SK-N-SH treated with all-trans-retinoic acid at 6 μM for 48 hours (cell line): ENCODE results near the gene LLGL2.
A peak's percentile ranks its signal among the peaks of the same experiment; 100 is the strongest.

ENCODE experiments used
- ATAC-seq: fragments of 200-7000 bp; cut with Tn5 transposase; 3 replicates; pipeline ENCODE4 v1.9.1; 2020; ENCODE audit warnings: mild to moderate bottlenecking, moderate library complexity
- BACH2 ChIP-seq: fragments of 250-450 bp; sonication (Bioruptor Pico); IDR thresholded peaks from 2 replicates; pipeline ENCODE4 v1.9.0; 2021; ENCODE audit warnings: mild to moderate bottlenecking, borderline replicate concordance
- ESRRG ChIP-seq: fragments of 250-450 bp; sonication (Bioruptor Pico); IDR thresholded peaks from 2 replicates; pipeline ENCODE4 v1.6.1; 2021; ENCODE audit warnings: mild to moderate bottlenecking
- GLIS3 ChIP-seq: fragments of 250-450 bp; sonication (Bioruptor Pico); IDR thresholded peaks from 2 replicates; pipeline ENCODE4 v1.5.0; 2020; ENCODE audit warnings: mild to moderate bottlenecking, moderate library complexity
- ISL1 ChIP-seq: fragments of 250-450 bp; sonication (Bioruptor Pico); IDR thresholded peaks from 2 replicates; pipeline ENCODE4 v2.1.2; 2022; ENCODE audit warnings: mild to moderate bottlenecking, moderate library complexity
- OSR1 ChIP-seq: fragments of 250-450 bp; sonication (Bioruptor Pico); IDR thresholded peaks from 2 replicates; pipeline ENCODE4 v1.8.0; 2022; ENCODE audit warnings: moderate library complexity, mild to moderate bottlenecking, inconsistent platforms
- PPARA ChIP-seq: fragments of 250-450 bp; sonication (Bioruptor Pico); IDR thresholded peaks from 2 replicates; pipeline ENCODE4 v1.5.0; 2020; ENCODE audit warnings: mild to moderate bottlenecking, borderline replicate concordance
- RARB ChIP-seq: fragments of 250-450 bp; sonication (Bioruptor Pico); IDR thresholded peaks from 2 replicates; pipeline ENCODE4 v1.8.0; 2021; ENCODE audit warnings: mild to moderate bottlenecking, moderate library complexity
- SNAI2 ChIP-seq: fragments of 250-450 bp; sonication (Bioruptor Pico); IDR thresholded peaks from 2 replicates; pipeline ENCODE4 v1.5.0; 2020; ENCODE audit warnings: mild to moderate bottlenecking, moderate library complexity
- TCF4 ChIP-seq: fragments of 250-450 bp; sonication (Bioruptor Pico); IDR thresholded peaks from 2 replicates; pipeline ENCODE4 v1.8.0; 2021; ENCODE audit warnings: mild to moderate bottlenecking, moderate library complexity, borderline replicate concordance
- TOX ChIP-seq: fragments of 250-450 bp; sonication (Bioruptor Pico); IDR thresholded peaks from 2 replicates; pipeline ENCODE4 v1.8.0; 2021; ENCODE audit warnings: mild to moderate bottlenecking, moderate library complexity, borderline replicate concordance
- ZC3H10 ChIP-seq: fragments of 250-450 bp; sonication (Bioruptor Pico); IDR thresholded peaks from 2 replicates; pipeline ENCODE4 v1.5.1; 2021; ENCODE audit warnings: mild to moderate bottlenecking, moderate library complexity
- ZFP3 ChIP-seq: fragments of 250-450 bp; sonication (Bioruptor Pico); IDR thresholded peaks from 2 replicates; pipeline ENCODE4 v1.5.0; 2020; ENCODE audit warnings: mild to moderate bottlenecking, moderate library complexity
- ZFP30 ChIP-seq: fragments of 450-650 bp; formaldehyde crosslinking; IDR thresholded peaks from 2 replicates; pipeline ENCODE4 v1.5.0; 2022; ENCODE audit warnings: mild to moderate bottlenecking, moderate library complexity
- ZNF565 ChIP-seq: fragments of 450-650 bp; formaldehyde crosslinking; conservative IDR thresholded peaks from 2 replicates; pipeline ENCODE4 v1.5.0; 2020; ENCODE audit warnings: low read depth, mild to moderate bottlenecking, moderate library complexity
- ZNF70 ChIP-seq: fragments of 450-650 bp; formaldehyde crosslinking; IDR thresholded peaks from 2 replicates; pipeline ENCODE4 v1.5.0; 2020; ENCODE audit warnings: mild to moderate bottlenecking, moderate library complexity
- ZNF8 ChIP-seq: fragments of 450-650 bp; formaldehyde crosslinking; IDR thresholded peaks from 2 replicates; pipeline ENCODE4 v1.5.0; 2020; ENCODE audit warnings: mild to moderate bottlenecking, moderate library complexity
- TF ChIP-seq, protein P1 (sequence below): fragments of 250-450 bp; sonication (Bioruptor Pico); IDR thresholded peaks from 2 replicates; pipeline ENCODE4 v1.8.0; 2020; ENCODE audit warnings: mild to moderate bottlenecking, moderate library complexity, borderline replicate concordance
- TF ChIP-seq, protein P2 (sequence below): fragments of 250-450 bp; sonication (Bioruptor Pico); IDR thresholded peaks from 2 replicates; pipeline ENCODE4 v1.8.0; 2021; ENCODE audit warnings: low read depth, mild to moderate bottlenecking, moderate library complexity, borderline replicate concordance
- TF ChIP-seq, protein P3 (sequence below): fragments of 250-450 bp; sonication (Bioruptor Pico); IDR thresholded peaks from 2 replicates; pipeline ENCODE4 v1.5.0; 2020; ENCODE audit warnings: mild to moderate bottlenecking, moderate library complexity

Gene LLGL2

DNA sequence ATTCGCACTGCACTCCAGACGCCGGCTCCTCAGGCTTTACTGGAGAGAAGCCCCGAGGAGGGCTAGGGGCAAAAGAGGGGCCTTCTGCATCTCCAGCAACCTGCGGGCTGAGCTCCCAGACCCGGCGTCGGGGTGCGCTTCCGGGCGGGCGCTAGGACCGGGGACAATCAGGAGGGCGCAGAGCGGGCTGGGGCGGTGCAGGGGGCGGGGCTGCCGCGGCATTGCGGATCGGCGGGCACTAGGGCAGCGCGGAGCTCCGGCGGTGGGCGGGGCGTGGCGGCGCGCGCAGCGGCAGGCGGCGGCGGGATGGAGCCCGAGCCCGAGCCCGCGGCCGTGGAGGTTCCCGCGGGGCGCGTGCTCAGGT is 9.3 kb upstream of the LLGL2 start, which contains the start of gene TSEN54:
TSS of gene TSEN54 (plus strand) at position 274 of the 364 bp plus-strand sequence. CDS start at position 307, 33 bp downstream.
- ATAC-seq = peak; percentile 89
- TF ChIP-seq ESRRG (CRISPR knock-in tag) (no peak), ZFP3 (CRISPR knock-in tag) (no peak; the same call in 1 of the 2 replicates), TCF4 (CRISPR knock-in tag) (no peak), ZNF8 (no peak), ISL1 (CRISPR knock-in tag) (no peak), ZFP30 (CRISPR knock-in tag) (no peak), TOX (CRISPR knock-in tag) (no peak), SNAI2 (CRISPR knock-in tag) (no peak), ZNF565 (CRISPR knock-in tag) (no peak)
- TF ChIP-seq, protein P1, sequence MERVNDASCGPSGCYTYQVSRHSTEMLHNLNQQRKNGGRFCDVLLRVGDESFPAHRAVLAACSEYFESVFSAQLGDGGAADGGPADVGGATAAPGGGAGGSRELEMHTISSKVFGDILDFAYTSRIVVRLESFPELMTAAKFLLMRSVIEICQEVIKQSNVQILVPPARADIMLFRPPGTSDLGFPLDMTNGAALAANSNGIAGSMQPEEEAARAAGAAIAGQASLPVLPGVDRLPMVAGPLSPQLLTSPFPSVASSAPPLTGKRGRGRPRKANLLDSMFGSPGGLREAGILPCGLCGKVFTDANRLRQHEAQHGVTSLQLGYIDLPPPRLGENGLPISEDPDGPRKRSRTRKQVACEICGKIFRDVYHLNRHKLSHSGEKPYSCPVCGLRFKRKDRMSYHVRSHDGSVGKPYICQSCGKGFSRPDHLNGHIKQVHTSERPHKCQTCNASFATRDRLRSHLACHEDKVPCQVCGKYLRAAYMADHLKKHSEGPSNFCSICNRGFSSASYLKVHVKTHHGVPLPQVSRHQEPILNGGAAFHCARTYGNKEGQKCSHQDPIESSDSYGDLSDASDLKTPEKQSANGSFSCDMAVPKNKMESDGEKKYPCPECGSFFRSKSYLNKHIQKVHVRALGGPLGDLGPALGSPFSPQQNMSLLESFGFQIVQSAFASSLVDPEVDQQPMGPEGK (CRISPR knock-in tag) = no peak
- TF ChIP-seq, protein P2, sequence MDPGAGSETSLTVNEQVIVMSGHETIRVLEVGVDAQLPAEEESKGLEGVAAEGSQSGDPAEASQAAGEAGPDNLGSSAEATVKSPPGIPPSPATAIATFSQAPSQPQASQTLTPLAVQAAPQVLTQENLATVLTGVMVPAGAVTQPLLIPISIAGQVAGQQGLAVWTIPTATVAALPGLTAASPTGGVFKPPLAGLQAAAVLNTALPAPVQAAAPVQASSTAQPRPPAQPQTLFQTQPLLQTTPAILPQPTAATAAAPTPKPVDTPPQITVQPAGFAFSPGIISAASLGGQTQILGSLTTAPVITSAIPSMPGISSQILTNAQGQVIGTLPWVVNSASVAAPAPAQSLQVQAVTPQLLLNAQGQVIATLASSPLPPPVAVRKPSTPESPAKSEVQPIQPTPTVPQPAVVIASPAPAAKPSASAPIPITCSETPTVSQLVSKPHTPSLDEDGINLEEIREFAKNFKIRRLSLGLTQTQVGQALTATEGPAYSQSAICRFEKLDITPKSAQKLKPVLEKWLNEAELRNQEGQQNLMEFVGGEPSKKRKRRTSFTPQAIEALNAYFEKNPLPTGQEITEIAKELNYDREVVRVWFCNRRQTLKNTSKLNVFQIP (CRISPR knock-in tag) = no peak

DNA sequence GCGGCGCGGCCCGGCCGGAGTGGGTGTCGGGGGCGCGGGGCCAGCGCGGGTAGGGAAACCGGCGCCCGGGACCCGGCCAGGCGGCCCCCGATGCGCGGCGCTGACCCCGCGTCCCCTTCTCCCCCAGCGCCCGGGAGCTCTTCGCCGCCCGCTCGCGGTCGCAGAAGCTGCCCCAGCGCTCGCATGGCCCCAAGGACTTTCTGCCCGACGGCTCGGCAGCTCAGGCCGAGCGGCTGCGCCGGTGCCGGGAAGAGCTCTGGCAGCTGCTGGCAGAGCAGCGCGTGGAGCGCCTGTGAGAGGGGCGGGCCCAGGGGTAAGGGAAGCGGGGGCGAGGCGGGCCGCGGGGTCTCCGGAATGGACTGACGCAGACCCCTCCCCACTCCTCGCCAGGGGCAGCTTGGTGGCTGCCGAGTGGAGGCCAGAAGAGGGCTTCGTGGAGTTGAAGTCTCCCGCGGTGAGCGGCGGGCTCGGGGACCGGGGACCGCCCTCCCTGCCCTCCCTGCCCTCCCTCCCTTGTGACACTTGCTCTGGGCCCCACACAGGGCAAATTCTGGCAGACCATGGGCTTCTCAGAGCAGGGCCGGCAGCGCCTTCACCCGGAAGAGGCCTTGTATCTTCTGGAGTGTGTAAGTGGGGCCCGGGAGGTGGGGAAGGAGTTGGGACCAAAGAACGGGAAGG is 8.7 kb upstream of the LLGL2 start:
- TF ChIP-seq PPARA (CRISPR knock-in tag) = no peak
- TF ChIP-seq ZNF8 = no peak
- ATAC-seq = no peak

DNA sequence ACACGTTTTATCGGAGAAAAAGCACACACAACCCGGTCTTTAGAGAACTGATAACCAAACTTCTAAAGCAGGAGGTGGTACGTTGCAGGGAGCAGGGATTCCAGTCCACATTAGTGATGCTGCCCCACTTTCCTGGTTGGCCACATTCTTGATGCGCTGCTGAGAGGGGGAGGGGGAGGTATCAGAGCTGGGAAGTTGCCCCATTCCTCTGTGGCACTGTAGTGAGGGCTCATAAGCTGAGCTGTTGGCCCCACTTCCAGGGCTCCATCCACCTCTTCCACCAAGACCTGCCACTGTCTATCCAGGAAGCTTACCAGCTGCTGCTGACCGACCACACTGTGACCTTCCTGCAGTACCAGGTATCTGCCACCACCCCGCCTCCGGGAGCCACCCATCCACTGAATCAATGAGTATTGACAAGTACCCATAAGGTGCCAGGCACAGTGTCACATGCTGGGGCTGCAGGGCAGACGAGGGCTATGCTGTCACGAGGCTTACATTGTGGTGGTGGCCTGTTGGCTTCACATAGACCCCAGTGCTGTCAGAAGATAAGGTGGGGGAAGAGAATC is 8.1 kb upstream of the LLGL2 start:
- ATAC-seq = no peak
- TF ChIP-seq ESRRG (CRISPR knock-in tag) = no peak
- TF ChIP-seq ISL1 (CRISPR knock-in tag) = no peak
- no peak for TF ChIP-seq ZFP3 (CRISPR knock-in tag)
- TF ChIP-seq, protein P3, sequence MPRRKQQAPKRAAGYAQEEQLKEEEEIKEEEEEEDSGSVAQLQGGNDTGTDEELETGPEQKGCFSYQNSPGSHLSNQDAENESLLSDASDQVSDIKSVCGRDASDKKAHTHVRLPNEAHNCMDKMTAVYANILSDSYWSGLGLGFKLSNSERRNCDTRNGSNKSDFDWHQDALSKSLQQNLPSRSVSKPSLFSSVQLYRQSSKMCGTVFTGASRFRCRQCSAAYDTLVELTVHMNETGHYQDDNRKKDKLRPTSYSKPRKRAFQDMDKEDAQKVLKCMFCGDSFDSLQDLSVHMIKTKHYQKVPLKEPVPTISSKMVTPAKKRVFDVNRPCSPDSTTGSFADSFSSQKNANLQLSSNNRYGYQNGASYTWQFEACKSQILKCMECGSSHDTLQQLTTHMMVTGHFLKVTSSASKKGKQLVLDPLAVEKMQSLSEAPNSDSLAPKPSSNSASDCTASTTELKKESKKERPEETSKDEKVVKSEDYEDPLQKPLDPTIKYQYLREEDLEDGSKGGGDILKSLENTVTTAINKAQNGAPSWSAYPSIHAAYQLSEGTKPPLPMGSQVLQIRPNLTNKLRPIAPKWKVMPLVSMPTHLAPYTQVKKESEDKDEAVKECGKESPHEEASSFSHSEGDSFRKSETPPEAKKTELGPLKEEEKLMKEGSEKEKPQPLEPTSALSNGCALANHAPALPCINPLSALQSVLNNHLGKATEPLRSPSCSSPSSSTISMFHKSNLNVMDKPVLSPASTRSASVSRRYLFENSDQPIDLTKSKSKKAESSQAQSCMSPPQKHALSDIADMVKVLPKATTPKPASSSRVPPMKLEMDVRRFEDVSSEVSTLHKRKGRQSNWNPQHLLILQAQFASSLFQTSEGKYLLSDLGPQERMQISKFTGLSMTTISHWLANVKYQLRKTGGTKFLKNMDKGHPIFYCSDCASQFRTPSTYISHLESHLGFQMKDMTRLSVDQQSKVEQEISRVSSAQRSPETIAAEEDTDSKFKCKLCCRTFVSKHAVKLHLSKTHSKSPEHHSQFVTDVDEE = no peak
- no peak for TF ChIP-seq ZNF8
- TF ChIP-seq ZNF70 (CRISPR knock-in tag) = no peak
- no peak for TF ChIP-seq SNAI2 (CRISPR knock-in tag)
- no peak for TF ChIP-seq ZC3H10 (CRISPR knock-in tag)
- no peak for TF ChIP-seq PPARA (CRISPR knock-in tag)
- no peak for TF ChIP-seq TCF4 (CRISPR knock-in tag)
- no peak for TF ChIP-seq OSR1 (CRISPR knock-in tag)
- TF ChIP-seq, protein P2 (CRISPR knock-in tag) = no peak
- TF ChIP-seq BACH2 (CRISPR knock-in tag) = no peak
- TF ChIP-seq RARB (CRISPR knock-in tag) = no peak
- TF ChIP-seq GLIS3 = no peak
- TF ChIP-seq TOX (CRISPR knock-in tag) = no peak
- TF ChIP-seq, protein P1 (CRISPR knock-in tag) = no peak
